Stimulated activated CD8-positive, alpha-beta memory T cell treated with anti-CD3 and anti-CD28 coated beads, Interleukin-15, amount 100 ng/mL, for 1 hour (primary cell): ENCODE data around the gene COPS8.

Experiments used
- DNase-seq: peaks from one replicate; pipeline ENCODE4 v3.0.0-alpha.2; 2020; ENCODE audit warnings: low read depth

COPS8 gene

DNA sequence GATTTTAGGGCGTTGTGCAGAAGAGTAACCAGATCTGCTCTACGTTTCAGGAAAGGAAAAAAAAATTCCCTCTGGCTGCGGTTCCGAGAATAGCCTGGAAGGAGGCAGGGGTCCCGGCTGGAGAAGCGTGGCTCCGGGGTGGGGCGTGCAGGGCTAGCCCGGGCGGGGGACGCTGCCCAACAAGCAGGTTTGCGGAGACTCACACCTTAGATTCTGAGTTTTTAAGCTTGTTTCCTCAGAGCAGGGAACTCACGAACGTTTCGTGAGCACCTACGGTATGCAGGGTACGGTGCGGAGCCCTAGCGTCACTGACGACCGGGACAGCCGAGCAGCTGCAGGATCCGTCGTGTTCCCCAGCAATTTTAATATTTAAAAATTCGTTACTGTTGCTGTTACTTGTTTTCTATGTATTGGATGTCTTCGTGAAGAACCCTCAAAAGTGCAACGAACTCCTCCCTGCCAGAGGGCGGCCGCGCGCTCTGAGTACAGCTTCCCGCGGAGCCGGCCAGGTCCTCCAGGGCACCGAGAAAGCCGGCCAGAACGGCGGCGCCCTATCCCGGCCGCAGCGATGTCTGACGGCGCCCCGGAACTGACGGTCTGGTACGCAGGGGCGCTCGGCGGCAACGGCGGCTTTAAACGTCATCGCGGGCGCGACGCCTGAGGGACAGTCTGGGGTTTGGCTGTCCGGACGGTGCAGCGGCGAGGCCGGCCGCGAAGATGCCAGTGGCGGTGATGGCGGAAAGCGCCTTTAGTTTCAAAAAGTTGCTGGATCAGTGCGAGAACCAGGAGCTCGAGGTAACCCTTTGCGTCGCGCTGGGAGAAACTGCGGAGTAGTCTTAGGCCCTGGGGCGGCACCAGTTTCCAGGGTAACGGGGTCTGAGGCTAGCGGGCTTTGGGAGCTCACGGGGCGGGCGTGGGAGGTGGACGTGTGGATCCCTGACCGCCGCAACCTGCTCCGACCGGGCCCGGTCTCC is at the start of gene COPS8:
Gene COPS8 (plus strand): TSS at position 642 of the 974 bp plus-strand sequence. CDS start 76 bp downstream, at position 718.
- peak; percentile 80 for DNase-seq

DNA sequence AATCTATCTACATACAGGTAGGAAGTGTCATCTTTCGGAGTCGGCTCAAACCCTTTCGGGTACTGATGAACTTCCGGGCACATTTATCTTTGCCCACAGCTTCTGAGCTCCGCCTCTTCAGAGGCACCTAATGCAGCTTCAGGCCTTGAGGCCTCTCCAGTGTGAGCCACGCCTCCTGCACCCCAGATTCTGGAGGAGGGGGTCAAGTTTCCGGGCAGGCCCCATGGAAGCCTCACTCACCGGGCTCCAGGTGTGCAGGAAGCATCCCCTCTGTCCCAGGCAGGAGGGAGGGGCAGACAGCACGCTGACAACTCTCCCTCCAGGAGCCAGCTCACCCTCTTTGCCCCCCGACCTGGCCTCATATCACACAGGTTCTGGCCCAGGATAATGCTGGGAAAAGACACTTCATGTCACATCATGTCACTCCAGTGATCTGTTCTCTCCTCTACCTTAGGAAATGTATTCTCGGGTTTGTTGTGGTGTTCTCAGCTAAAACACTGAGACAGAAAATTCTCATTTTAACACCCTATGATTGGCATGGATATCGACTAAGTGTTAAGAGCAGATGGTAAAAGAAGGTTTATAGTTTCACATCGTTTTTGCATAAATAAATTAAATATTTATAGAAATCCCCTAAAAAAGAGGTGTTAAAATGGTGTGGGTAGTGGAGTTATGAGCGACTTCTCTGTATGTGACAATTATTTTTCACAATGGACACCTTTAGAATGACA is 46.2 kb upstream of the COPS8 start:
- no peak for DNase-seq

DNA sequence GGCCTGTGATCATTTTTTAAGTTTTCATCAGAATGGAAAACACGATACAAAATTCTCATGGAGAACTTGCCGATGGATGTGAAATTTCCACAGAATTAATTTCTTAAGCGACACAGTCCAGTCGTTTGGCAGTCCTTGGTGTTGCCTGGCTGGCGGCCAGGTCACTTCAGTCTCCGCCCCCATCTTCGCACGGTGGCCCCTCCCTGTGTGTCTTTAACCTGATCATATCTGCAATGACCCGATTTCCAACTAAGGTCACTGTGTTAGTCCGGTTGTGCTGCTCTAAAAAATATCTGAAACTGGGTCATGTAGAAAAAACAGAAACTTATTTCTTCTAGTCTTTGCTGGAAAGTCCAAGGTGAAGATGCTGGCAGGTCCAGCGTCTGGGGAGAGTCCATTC is 44.5 kb upstream of the COPS8 start:
- DNase-seq, result no peak

DNA sequence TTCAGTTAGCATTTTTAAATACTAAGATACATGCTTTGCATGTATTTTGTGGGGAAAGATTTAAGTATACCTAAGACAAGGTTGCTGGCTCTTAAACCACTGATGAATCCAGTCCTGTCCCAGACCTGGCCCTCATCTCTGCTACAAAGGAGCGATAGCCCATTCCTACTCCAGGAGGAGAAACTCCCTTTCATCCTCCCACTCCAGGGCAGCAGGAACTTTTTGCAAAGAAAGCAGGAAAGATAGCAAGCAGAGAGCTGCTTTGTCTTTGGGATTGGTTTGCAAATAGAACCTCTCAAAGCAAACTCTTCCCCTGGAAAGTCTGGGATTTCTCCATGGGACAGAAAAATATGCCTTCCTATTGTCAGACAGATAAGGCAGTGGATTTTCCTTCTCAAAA is 43.6 kb upstream of the COPS8 start:
- no peak for DNase-seq

DNA sequence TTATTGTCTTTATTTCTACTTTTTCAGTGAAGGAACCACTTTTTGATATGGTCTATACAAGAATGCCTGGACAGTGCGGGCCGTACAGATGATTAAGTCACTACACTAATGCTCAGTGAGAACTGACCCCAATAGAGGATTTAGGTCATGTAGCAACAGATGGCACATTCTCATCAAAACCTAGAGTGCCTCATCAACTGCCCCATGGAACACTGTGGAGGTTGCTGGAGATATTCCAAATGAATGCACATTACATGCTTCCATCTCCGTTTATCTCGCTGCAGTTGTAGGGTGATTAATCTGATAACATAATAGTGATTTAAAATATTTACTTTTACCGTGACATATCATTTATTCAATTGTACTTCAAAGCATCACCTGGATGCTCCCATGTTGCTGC is 41.8 kb upstream of the COPS8 start:
- no peak for DNase-seq

DNA sequence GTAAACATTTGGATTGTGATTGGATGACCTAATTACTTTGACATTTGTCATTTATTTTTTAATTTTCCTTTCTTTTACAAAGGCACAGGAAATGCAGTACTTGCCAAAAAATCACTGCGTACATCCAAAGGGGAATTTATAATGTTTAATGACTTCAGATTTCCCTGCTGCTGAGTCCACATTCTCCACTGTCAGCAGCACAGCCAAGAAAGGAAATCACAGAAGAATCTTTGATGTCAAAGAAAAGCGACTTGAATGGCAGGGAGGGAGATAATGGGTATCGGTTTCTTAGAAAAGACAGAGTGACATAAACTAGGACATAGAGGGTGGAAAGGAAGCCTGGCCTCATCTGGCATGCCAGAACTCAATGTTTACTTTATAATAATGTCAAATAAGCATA is 41.4 kb upstream of the COPS8 start:
- DNase-seq, result no peak

DNA sequence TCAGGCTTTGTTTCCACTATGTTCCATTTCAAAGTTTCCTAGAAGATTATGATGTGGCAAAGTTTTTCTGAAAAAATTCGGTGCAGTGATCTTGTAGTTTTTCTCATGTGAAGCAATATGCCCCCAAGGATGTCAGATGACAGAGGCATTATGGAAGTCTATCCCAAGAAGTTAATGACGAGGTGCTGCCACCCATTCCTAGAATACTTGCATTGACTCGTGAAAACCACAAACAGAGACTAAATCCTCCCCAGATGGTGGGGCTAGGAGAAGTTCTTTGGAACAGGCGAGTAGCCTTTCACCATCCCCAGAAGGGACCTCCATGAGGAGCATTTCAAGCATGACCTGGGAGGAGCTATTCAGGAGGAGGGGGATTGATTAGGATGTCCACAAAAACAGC is 40.2 kb upstream of the COPS8 start:
- no peak for DNase-seq

DNA sequence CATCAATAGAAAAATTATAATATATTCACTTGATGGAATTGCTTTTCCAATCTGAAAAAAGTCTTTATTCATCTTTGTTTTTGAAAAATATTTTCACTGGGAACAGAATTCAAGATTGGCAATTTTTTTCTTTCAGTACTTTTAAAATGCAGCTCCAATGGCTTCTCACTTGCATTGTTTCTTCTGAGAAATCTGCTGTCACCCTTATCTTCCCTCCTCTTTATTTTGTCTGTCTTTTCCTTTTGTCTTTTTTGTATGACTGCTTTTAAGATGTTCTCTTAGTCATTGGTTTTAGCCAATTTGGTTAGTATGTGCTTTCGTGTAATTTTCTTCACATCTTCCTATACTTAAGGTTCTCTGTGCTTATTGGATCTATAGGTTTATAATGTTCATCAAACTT is 37.1 kb upstream of the COPS8 start:
- DNase-seq, result no peak

DNA sequence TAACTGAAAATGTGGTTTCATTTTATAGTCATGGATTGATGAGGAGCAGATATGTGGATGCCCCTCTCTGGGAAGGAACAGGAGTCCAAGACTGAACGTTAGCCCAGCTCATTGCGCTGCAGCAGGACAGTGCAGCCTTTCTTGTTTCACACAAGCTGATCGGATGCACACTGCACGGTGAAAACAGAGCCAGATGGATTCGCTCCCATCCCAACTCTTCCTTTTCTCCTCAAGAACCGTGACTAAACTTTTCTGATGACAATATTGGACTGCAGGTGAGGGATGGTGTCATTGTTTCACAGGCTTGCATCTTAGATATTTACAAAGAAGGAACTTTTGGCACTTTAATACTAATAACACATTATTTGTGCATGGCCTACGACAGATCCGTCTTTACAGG is 33.8 kb upstream of the COPS8 start:
- no peak for DNase-seq

DNA sequence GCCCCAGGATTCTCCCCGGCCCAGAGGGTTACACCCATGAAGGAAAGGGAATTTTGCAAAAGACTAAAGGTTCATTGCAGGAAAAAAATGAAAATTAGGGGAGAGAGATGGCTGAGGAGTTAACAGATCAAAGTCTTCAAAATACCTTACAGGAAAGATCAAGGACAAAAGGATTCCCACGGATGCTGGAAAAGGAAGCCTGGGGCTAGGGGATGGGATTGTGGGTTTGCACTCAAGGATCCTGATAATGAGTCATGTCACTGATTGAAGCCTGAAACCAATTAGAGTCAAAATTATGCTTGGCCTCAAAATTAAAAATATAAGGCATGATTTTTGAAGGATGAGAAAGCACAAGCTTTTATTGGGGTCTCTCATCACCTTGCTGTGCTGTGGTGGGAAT is 32.6 kb upstream of the COPS8 start:
- no peak for DNase-seq

DNA sequence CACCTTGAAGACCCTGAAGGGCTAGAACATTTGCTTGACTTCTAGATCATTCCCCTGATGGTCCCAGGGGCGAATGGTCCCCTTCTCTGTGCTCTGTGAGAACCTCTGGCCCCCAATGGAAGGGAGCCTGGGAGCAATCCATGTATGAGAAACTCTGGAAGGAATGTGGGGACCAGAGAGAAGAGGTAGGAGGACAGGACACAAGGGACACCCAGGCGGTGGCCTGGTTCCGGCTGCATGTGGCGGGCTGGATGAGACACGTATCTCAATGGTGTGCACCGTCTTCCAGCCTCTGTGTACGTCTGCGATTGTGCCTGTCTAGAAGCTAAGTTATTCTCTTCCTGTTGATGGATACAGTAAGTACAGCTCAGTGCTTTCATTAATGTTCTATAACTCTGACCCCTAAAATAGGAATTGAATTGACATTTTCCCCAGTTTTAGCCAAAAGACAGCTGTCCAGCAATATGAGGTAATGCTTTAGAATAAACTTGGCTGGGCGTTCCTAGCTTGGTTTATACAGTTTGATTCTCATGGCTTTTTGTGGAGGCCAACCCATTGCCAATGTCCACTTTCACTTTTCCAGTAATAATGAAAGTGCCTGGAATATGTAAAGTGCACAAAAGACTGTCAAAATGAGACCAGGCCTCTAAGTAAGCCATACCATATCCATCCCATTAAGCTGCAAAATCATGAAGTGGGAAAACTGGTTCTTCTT is 30.1 kb upstream of the COPS8 start:
- DNase-seq, result no peak

DNA sequence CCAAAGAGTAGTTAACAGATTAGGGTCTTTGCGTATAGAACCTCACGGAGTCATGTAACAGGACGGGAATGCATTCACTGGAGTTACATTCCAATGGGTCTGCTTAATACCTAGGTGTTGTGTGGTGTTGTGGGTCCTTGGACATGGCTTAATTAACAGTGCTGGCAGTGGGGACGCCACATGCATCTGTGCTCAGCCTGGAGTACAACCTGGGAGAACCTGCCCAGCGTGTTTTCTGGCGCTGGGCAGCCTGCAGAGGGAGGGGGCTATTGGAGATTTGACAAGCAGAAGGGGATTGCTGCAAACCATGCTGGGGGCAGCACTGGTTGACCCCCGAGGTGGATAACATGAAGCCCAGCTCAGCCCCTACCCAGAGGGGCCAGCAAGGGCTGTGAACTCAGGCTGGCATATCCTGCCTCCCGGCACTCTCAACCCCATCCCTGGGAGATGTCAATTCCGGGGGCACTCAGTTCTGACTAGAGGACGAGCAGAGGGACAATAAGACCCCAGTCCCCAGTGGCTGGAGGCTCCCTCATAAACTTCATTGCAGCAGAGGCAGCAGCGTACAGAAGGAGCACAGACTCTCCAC is 29.3 kb upstream of the COPS8 start:
- DNase-seq, result no peak

DNA sequence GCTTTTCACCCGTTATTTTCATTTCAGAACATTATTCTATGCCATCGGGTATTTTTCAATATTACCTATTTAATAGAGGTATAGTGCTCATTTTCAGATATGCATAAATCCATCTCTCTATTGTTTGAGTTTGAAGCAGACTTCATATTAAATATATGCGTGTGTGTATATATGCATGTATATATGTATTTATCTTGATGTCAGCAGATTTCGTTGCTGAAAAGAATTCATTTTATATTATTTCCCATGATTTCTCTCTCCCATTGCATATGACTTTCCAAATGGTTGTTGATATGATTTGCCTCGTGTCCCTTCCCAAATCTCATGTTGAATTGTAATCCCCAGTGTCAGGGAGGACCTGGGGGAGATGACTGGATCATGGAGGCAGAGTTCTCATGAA is 28.6 kb upstream of the COPS8 start:
- DNase-seq, result no peak

DNA sequence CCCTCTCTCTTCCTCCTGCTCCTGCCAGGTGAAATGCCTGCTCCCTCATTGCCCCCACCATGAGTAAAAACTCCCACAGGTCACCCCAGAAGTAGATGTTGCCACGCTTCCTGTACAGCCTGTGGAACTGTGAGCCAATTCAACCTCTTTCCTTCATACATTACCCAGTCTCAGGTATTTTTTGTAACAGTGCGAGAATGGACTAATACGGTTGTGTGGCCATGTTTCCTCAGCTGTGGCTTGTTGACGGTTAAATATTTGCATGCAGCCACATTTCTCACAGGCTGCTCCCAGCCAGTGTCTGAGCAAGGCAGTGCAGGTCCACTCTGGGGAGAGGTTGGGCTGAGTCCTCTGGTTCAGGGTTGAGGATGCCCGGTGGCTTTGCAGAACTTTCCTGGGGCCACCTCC is 27.8 kb upstream of the COPS8 start:
- no peak for DNase-seq

DNA sequence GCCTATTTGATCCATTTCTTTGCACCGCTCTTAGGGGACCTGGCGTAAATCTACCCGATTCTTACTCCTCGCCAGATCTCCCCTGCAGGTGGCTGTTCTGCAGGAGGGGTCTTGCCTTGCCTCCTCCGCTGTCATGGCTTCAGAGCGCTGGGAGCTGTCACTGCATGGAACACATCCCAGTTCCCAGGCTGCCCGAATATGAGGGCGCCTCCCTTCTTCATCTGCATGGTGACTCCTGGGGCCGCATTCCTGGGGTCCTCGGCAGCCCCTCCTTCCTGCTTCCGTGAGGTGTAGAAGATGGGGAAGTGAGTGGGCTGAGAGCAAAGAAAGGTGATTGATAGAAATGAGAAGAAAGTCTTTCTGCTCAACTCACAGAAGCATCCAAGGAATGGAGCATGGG is 27.3 kb upstream of the COPS8 start:
- DNase-seq, result no peak

DNA sequence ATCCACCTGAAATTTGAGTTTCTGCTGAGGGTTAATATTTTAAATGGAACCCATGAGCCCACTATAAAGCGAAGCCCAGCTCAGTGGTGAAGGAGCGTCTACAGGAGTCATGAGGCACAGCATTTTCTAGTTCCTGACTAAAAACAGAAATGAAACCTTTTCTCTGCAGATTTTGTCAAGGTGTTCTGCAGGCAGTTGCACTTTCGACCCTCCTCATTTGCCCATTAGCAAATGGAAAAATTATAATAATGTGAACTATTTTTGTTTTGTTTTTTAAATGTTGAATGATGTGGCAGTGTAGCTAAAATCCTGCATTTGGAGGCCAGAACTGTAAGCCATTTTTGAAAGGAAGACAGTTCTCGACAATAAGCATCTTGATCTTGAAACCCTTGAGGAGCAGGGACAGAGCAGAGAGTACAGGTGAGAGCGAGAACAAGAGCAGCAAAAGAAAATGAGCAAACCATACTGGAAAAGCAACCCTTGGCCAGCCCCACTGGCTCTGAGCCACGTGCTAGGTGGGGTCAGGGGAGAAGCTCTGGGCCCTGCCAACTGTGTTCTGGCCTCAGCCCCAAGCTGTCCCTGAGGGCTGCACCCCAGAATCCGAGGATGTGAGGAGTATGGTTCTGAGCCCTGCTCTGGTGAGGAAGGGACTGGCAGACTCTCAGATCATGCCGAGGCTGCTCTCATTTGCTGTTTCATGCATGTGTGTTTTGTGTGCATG is 26.4 kb upstream of the COPS8 start:
- DNase-seq, result no peak

DNA sequence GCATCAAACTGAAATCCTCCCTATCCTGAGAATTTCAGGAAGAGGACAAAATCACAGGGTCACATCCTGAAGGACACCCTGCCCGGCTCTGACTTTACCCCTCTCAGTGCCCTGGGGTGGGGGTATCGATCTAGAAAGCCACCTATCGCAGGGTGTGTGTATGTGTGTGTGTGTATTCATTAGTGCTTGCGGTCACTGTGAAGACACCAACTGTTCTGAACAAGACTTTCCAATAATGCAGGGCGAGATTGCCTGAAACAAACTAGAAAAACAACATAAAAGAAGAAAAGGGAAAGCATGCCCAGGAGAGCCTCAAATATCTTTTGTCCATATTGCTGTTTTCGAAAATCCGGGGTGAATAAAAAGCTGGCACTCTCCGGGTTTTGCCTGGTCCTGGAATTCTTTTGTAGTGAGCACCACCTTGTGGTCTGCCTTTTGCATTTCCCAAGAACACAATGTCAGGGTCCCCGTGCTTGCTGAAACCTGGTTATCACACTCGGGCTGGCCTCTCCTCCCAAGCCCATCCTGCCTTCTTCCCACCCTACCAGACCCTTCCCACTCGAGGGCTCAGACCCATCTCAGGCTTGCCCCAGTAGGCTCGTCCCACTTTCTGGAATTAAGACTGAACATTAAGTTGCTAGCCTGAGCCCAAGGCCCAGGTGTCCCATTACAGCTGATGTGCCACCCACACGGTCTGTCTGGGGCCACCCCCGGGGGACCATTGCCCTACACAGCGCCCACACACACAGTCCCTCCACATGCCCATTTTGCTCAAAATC is 25.0 kb upstream of the COPS8 start:
- no peak for DNase-seq

DNA sequence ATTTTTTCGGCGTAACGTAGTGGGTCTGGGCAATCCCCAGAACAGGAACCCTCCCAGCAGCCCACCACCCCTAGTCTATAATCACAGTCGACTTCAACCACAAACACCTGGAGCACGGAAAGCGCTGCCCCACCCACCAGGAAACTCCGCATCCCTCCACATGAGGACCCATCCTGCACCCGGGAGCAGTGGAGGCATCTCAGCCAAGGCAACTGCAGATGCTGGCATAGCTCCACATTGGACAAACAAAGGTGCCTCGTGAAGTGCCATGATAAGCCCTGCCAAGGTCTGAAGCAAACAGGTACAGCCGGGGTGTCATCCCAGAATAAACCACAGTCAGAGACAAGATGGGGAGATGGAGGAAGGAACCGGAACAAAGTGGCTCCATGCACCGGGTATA is 24.3 kb upstream of the COPS8 start:
- DNase-seq, result no peak

DNA sequence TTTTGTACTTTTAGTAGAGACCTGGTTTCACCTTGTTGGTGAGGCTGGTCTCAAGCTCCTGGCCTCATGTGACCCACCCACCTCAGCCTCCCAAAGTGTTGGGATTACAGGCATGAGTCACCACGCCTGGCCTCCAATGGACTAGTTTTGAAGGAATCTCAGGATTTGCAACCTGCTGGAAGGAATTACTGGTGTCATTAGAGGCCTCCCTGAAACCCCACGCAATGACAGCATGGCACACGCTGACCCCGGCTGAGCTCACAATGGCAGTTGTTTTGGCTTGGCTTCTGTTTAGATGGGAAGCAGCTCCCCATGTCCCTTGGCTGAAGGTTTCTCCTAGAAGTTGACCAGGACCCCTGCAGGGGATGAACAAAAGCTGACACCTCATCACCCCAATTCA is 23.1 kb upstream of the COPS8 start:
- DNase-seq, result no peak

DNA sequence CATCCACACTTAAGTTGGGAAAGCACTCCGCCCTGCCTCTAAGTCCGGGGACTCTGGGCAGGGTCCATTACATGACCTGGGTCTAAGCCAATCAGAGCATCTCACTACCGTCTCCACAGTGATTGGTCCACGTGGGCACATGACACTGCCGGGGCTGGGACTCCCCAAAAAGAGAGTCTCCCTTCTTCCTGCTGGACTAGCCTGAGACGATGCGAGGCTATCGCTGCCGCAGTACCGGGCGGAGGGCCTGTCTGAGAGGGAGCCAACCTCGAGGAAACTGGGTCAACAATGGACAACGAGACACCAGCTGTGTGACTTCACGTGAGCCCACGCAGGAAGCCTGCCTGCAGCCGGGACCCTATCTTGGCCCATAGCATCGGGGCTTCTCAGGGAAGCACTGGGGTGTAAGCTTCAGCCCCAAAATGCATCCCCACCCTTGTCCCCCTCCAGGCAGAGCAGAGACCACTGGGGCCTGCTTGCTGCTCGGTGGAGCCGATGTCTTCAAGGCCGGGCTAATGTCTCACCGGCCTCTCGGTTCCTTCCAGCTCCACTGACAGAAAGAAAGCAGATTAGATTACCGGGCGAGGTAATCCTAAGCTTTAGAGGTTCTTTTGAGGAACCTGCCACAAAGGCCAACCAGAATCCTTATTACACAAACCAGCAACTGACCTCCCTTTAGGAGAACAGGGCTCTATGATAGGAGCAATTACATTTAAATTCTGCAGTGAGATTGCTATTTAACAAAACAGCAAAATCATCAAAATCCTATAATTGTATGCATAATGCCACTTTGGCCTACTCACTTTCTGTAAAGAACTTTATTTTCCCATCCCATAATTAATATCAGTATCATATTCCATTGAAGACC is 21.3 kb upstream of the COPS8 start:
- no peak for DNase-seq
